ENCODE measurements around the gene MIP.

MIP gene

DNA sequence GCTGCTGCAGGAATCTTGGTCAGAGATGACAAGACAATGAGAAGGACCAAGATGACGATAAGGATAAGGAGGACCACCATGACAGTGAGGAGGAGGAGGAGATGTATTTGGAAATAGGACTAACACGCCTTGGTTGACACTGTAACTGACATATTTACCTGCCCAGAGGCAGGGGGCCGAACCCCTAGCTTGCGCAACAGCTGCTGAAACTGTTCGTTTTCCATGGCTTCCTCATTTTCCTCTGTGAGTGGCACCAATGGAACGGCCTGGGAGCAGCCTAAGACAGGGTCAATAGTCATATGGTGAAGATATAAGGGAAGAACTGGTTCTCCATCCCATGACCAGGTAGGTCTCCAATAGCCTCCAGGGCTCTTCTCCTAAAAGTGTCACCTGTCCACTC is 34.0 kb downstream of the MIP start:
- TF ChIP-seq, protein P1, sequence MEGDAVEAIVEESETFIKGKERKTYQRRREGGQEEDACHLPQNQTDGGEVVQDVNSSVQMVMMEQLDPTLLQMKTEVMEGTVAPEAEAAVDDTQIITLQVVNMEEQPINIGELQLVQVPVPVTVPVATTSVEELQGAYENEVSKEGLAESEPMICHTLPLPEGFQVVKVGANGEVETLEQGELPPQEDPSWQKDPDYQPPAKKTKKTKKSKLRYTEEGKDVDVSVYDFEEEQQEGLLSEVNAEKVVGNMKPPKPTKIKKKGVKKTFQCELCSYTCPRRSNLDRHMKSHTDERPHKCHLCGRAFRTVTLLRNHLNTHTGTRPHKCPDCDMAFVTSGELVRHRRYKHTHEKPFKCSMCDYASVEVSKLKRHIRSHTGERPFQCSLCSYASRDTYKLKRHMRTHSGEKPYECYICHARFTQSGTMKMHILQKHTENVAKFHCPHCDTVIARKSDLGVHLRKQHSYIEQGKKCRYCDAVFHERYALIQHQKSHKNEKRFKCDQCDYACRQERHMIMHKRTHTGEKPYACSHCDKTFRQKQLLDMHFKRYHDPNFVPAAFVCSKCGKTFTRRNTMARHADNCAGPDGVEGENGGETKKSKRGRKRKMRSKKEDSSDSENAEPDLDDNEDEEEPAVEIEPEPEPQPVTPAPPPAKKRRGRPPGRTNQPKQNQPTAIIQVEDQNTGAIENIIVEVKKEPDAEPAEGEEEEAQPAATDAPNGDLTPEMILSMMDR (IDR thresholded peaks at IDR 0.05; ENCODE audit: control insufficient read depth, insufficient read depth, low read depth, low read length, missing control alignments) = no peak
- no peak for DNase-seq (ENCODE audit: low read depth)
- no peak overlapping the region for H3K4me3 ChIP-seq (ENCODE audit: control insufficient read depth, low read depth, low read length)

DNA sequence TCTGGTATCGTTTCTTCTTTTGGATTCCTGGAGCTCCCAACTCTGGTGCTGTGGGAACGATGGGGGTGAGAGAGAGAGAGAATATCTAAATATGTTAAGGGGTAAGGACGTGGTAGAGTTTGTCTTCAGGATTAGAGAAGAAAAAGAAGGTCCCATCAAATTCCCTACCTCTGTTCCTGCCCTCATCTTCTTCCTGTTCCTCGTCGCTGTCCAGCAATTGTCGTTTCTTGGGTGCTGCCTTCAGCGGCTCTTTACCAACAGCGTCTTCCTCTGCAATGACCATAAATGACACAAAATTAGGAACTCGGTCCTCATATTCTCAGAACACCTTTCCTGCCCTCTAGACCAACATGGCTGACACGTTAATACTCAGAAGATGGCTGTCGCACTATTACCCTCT is 36.7 kb downstream of the MIP start:
- TF ChIP-seq, protein P1 (IDR thresholded peaks at IDR 0.05; ENCODE audit: control insufficient read depth, insufficient read depth, low read depth, low read length, missing control alignments) = no peak
- DNase-seq (ENCODE audit: low read depth) = no peak

DNA sequence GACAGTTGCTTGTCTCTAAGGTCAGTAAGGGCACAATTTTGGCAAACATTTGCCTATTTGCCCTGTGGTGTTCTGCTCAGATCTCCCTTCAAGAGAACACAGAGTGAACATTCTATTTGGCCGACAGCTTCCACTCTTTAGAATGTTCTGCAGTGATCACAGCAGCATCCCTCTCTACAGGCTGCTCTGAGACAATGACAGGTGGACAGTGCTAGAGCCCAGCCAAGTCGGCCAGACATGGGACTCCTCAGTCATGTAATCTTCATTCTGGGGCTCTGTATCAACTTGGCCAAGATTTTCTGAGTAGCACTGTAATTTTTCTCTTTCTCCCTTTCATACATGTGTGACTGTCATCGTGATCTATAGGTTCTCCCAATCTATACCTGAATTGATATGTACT is 40.1 kb downstream of the MIP start:
- no peak overlapping the region for H3K4me3 ChIP-seq (ENCODE audit: control insufficient read depth, low read depth, low read length)
- TF ChIP-seq, protein P1 (IDR thresholded peaks at IDR 0.05; ENCODE audit: control insufficient read depth, insufficient read depth, low read depth, low read length, missing control alignments) = no peak
- no peak for DNase-seq (ENCODE audit: low read depth)

More for the DNA sequence above, 36.7 kb downstream of the MIP start:
- no peak overlapping the region for H3K4me3 ChIP-seq (ENCODE audit: control insufficient read depth, low read depth, low read length)

DNA sequence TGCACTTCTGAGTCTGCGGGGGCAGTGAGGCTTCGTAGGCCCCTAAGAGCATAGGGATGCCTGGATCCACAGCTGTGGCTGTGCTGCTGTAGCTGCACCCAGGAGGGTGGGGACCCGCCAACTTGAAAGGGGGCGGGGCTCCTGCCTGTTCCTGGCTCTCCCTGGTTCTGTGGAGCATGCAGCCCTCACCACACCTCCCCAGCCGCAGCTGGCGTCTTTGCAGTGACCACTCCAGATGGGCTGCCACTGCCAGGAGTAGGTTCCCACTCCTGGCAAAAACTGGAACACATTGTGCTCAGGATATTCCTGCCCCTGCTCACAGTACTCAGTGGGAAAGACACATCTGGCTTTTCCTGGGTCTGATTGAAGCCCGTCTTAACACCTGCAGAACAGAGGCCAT is 41.1 kb downstream of the MIP start:
- no peak for DNase-seq (ENCODE audit: low read depth)
- TF ChIP-seq, protein P1 (IDR thresholded peaks at IDR 0.05; ENCODE audit: control insufficient read depth, insufficient read depth, low read depth, low read length, missing control alignments) = no peak

DNA sequence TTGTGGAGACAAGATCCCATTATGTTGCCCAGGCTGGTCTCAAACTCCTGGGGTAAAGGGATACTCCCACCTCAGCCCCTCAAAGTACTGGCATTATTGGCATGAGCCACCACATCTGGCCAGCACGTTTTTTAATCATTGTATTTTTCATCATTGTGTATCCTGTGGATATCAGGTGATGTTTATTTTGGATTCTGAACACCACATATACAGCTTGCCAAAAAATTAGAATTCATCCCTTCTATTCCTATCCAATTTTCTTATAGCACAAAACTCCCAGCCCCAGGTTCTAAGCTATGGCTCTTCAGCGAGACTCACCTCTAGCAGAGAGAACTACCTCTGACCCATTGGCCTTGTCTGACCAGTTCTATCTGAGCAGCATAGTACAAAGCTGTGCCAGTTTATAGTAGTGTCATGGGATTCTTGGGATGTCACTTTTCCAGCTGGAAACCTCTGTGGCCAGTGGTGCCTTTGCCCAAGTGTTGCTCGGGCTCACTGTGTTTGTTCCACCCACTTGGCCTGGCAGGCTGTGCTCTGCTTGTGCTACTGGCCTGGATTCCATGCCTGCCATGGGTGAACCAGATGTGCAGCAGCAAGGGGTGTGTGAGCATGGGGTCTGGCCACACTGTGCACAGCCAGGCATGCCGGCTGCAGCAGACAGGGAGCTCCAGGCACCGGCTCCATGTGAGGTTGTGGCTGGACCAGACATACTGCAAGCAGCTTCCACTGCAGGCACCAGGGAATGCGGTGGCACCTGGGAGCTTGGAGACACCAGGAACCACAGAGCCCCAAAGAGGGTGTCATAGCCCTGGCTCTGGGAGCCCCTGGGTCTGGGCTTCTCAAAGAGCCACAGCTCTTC is 42.4 kb downstream of the MIP start:
- TF ChIP-seq, protein P1 (IDR thresholded peaks at IDR 0.05; ENCODE audit: control insufficient read depth, insufficient read depth, low read depth, low read length, missing control alignments) = no peak
- no peak overlapping the region for H3K4me3 ChIP-seq (ENCODE audit: control insufficient read depth, low read depth, low read length)
- DNase-seq (ENCODE audit: low read depth) = no peak

More for the DNA sequence above, 41.1 kb downstream of the MIP start:
- H3K4me3 ChIP-seq (ENCODE audit: control insufficient read depth, low read depth, low read length) = no peak overlapping the region

DNA sequence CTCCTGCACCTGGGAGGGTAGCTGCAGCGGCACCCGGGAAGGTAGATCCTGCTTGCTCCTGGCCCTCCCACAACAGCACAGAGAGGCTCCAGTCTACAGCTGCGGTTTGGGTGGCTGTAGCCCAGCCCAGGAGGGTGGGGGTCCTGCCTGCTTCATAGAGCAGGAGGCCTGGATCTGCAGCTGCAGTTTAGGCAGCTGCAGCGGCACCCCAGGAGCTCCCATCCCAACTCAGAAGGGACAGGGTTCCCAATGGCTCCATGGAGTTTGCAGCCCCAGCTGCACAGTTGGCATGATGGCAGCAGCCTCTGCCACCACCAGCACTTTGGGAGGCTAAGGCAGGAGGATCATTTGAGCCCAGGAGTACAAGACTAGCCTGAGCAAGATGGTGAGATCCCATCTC is 43.7 kb downstream of the MIP start:
- TF ChIP-seq, protein P1 (IDR thresholded peaks at IDR 0.05; ENCODE audit: control insufficient read depth, insufficient read depth, low read depth, low read length, missing control alignments) = no peak
- DNase-seq (ENCODE audit: low read depth) = no peak
- H3K4me3 ChIP-seq (ENCODE audit: control insufficient read depth, low read depth, low read length) = no peak overlapping the region

Measured in AG09309 (cell line).